HG03196 (cell line): ENCODE data around the gene ANKRD6.
"Not testable (repeated sequence)": the region's sequence is repeated elsewhere in the genome, so short reads cannot be mapped to it uniquely, and the experiment has no call there.

ENCODE experiments used
- ATAC-seq: cut with Tn5 transposase; IDR thresholded peaks from one replicate; pipeline ENCODE4 v1.9.1; 2021; ENCODE audit not compliant: unreplicated experiment

Gene ANKRD6

GRCh38 chr6:89641581-89641980, 208.6 kb downstream of the ANKRD6 start:
- ATAC-seq = not testable (repeated sequence)

DNA sequence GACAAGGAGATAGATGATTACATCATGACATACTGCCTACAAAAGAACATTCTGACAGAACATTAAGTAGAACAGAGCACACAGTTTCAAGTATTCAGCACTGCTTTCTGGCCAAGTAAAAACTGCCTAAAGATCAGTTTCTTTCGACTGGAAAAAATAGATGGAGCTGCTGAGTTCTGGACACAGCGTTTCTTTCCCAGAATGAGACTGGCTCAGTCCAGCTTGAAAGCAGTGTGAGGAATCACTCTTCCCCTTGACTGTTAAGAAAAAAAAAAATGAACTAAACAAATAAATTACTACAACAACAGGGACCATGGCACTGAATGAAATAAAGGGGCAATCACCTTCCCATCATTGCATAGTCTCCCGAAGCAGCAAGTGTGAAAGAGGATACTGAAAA, 210.0 kb downstream of the ANKRD6 start:
- ATAC-seq = no peak

GRCh38 chr6:89643406-89643805, 210.5 kb downstream of the ANKRD6 start:
- ATAC-seq = no peak

DNA sequence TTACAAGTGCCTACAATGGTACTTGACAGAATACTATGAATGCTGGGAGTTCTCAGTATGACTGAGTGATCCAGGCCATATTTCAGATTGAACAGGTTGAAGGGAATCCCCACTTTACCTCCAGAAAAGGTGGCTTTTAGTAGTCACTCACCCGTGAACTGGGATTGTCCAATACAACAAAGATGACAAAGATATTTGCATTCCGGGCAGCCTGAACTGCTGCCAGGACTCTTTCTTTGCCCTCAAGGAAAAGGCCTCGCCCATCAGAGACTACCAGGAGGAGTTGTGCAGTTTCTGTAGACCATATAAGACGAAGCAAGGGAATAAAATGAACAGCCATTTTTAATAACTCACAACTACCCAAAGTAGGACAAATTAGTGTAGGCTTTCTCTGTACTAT, 211.9 kb downstream of the ANKRD6 start:
- ATAC-seq = no peak

DNA sequence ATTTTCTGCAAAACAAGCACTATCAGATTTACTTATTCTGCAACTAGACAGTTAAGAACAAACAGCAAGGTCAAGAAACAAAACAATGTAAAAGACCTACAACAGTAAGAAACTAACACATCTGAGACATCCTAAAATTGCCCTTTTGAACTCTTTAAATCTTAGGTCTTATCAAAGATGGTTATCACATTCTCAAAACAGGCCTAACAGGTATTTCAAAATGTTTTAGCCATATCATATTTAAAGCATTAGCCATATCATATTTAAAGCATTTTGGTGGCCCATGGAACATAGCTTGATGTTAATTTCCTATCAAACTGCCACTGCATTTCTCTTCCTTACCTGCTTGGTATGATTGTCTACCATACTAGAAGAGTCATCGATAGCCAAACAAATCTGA, 216.7 kb downstream of the ANKRD6 start:
- ATAC-seq = no peak

DNA sequence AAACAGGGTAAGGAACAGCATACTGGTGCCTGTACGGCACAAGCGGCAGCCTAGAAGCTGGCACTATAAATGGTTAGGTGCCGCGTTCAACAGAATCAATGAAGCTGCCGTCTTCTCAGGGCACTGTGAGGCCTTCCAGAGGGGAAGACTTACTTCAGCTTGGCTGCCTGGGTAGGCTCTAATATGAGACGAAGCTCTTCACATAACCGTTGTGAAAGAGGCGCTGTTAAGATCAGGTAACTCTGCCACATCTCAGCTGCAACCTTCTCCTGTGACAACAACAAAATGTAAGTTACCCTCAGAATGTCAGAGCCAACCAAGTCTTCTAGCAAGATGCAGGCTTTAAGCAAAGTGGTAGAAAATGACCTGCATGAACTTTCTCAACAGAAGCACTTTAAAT, 217.6 kb downstream of the ANKRD6 start:
- ATAC-seq = no peak

GRCh38 chr6:89655122-89655521, 222.2 kb downstream of the ANKRD6 start:
- no peak for ATAC-seq

GRCh38 chr6:89657445-89658158, 224.7 kb downstream of the ANKRD6 start:
- no peak for ATAC-seq

DNA sequence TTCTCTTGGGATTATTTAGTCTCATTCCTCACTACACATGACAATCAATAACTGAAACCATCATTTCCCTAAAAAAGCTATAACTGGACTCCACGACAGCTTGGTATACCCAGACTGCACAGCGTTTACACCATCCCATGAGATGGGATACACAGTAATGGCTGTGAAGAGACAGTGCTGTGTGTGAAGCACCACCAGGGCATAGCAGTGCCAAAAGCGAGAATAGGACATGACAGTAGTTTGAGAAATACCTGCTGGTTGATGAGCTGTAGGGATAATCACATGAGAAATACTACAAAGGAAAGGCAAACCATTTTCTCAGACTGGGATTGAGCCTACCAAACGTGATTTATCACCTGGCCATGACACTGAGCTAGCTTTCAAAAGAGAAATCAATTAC, 228.0 kb downstream of the ANKRD6 start:
- no peak for ATAC-seq

DNA sequence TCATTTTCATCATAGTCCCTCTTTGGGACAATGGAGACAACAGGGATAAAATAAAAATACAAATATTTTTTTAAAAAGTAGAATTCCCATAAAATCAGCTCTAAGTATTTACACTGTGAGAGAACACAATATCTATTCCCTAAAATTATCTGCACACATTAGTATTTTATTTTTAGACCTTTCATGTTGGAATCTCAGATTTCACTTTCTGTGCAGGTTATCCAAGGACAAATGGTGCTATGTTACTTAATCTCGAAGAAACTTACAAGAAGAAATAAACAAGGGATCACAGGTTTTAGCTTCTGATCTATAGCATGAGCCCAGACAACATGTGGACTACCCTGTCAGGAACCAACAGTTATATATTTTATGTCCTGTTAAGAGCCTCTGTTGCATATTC, 228.6 kb downstream of the ANKRD6 start:
- no peak for ATAC-seq

GRCh38 chr6:89662659-89663223, 229.8 kb downstream of the ANKRD6 start:
- no peak for ATAC-seq

GRCh38 chr6:89667872-89668556, 235.1 kb downstream of the ANKRD6 start:
- no peak for ATAC-seq

DNA sequence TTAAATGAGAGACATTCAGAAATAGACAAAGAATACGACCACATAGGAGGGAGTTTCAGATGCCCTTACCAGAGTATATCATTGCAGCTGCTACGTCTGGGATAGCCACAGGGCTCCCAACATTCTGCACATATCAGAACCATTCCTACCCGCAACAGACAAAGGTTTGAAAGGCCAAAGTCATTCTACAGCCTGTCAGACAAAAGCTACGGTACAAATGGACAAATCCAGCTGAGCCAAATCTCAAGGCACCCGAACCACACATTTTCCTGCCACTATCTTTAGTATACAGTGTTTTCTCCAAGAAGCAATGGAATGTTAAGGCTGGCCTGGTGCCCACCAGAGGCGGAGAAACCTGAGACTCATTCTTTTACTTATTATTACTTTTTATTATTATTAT, 236.1 kb downstream of the ANKRD6 start:
- ATAC-seq = no peak

GRCh38 chr6:89670935-89671565, 238.1 kb downstream of the ANKRD6 start:
- no peak for ATAC-seq

DNA sequence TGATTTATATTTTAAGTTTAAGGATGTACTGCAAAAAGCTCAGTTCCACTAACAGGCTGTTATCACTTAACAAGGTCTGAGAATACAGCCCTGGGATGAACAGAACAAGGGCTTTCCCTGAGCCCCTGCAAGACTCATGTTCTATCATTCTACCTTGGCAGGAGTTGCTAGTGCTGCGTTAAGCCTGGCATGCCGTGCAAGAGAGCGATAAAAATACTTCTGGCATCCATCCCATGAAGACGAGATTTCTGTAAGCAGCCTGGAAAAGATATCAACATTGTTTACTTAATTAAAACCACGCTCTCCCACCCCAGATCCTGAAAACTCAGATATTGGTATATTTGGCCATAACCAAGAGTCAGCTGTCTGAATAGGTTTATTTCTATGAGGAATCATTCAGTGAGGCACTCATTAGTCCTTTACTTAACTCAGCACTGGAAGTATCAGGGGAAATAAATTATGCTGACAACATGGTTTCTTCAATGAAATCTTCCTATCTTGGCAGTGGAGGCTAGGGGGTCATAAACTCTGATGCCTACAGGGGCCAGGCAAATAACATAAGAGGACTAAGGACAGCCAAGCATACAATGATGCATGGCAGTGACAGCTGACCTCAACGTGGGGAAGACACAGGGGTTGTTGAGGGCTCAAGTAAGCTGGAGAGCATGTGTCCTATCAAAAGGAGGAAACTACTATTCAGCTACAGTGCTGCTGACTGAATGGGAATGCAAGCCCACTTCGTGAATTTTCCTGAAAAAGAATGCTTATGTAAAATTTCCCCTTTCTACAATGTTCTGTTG, 243.2 kb downstream of the ANKRD6 start:
- no peak for ATAC-seq

DNA sequence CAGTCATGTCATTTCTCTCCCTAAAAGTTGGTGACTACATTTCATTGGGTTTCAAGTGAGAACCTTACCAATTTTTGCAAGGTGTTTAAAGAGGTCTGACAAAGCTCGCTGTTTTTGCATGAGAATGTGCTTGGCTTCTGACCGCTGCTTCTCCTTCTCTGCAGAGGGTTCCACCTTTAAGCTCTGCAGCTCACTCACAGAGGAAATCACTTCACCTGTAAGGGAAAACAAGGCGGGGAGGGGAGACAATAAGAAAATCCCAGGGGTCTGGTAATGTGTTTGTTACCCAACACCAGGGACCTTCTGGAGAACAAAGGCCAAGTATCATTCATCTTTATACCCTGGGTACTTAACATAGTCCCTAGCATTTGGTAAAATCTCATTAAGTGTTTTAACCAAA, 245.6 kb downstream of the ANKRD6 start:
- no peak for ATAC-seq

DNA sequence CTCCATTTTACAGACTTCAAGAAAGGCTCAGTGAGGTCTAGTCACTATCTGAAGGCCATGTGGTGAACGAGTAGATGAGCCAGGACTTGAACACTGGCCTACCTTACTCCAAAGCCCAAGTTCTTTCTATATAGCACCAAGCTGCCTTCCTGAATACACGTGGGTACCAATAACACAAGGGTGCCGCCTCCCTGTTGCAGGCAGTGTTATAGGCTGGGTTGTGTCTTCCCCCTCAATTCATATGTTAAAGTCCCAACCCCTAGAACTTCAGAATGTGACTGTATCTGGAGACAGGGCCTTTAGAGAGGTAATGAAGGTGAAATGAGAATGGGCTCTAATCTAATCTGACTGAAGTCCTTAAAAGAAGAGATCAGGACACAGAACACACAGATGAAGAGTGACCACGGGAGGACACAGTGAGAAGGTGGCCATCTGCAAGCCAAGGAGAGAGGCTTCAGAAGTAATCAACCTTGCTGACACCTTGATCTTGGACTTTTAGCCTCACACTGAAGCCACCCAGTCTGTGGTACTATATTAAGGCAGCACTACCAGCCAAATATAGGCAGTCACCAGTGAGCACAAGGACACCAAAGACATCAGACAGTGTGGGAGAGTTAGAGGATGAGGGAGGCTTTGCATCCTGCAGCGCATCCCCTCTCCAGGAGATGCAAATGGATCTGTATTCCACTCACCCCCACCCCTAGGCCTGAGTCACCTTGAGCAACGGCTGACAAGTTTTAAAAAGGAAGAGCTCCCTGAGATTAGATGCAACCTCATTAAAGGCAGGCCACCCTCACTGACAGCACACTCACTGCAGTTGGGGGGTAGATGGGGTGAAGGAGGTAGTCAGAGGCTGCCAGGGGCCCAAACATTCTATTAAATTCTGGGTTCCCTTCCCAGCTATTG, 246.5 kb downstream of the ANKRD6 start:
- ATAC-seq = no peak

GRCh38 chr6:89680150-89680549, 247.2 kb downstream of the ANKRD6 start:
- ATAC-seq = no peak

DNA sequence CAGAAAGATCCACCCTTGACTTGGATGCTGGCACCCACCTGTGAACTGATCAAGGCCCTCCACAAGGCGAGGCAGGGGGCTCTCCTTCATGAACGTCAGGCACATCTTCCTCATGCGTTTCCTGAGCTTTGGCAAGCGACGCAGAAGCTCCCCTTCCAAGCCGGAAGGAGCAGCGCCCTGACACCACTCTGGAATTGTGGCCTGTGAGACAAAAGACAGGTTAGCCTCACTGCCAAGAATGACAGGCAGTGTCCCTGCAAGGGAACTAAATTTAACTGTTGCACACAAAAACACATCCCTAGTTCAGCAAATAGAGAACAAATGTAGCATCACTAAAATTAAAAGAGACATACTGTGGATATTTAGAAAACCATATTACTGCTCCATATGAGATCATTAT, 247.6 kb downstream of the ANKRD6 start:
- ATAC-seq = no peak

- no peak for ATAC-seq
Measured at GRCh38 chr6:89681983-89682564, 249.1 kb downstream of the ANKRD6 start.
